ENCODE data around the gene KTN1. TPM values are rescaled to one million over a fixed set of nuclear protein-coding genes. Genes with fewer than 3 reads are reported as not detected.

The KTN1 gene
- total RNA-seq, 1 donor from 2014 or later = 191 TPM

GRCh38 chr14:55706365-55706684, 126.3 kb downstream of the KTN1 start:
- H3K9me3 ChIP-seq (ENCODE audit: low read depth) = no peaks in the 10 kb centered on the region
- H3K4me3 Mint-ChIP-seq = no peak overlapping the region
- H3K27me3 ChIP-seq = no peaks in the 10 kb centered on the region
- H3K4me3 ChIP-seq = no peak overlapping the region
- no peaks in the 10 kb centered on the region for H3K27me3 Mint-ChIP-seq (ENCODE audit: insufficient read depth, low read depth)
- no peaks in the 10 kb centered on the region for H3F3A ChIP-seq (ENCODE audit: low read depth)
- H3K9ac ChIP-seq = no peak overlapping the region
- no peak overlapping the region for H3K4me2 ChIP-seq
- no peak overlapping the region for H3K27ac ChIP-seq
- no peaks in the 10 kb centered on the region for H3K9me3 Mint-ChIP-seq
- peaks cover 11% of the 10 kb centered on the region for H3K4me1 Mint-ChIP-seq
- DNase-seq (ENCODE audit: low spot score) = no peak
- H3K79me2 ChIP-seq (ENCODE audit: low read depth) = no peaks in the 10 kb centered on the region
- H3K36me3 Mint-ChIP-seq = peaks cover under 1% of the 10 kb centered on the region
- peaks cover 8% of the 10 kb centered on the region for H3K4me1 ChIP-seq
- no peaks in the 10 kb centered on the region for H3K36me3 ChIP-seq
- no peak overlapping the region for H3K27ac Mint-ChIP-seq
- H2AFZ ChIP-seq (replicated peaks) = no peak overlapping the region
- TF ChIP-seq EZH2 (IDR thresholded peaks at IDR 0.05) (no peak), EZH2phosphoT487 (IDR thresholded peaks at IDR 0.05) (no peak)
- TF ChIP-seq, protein P1, sequence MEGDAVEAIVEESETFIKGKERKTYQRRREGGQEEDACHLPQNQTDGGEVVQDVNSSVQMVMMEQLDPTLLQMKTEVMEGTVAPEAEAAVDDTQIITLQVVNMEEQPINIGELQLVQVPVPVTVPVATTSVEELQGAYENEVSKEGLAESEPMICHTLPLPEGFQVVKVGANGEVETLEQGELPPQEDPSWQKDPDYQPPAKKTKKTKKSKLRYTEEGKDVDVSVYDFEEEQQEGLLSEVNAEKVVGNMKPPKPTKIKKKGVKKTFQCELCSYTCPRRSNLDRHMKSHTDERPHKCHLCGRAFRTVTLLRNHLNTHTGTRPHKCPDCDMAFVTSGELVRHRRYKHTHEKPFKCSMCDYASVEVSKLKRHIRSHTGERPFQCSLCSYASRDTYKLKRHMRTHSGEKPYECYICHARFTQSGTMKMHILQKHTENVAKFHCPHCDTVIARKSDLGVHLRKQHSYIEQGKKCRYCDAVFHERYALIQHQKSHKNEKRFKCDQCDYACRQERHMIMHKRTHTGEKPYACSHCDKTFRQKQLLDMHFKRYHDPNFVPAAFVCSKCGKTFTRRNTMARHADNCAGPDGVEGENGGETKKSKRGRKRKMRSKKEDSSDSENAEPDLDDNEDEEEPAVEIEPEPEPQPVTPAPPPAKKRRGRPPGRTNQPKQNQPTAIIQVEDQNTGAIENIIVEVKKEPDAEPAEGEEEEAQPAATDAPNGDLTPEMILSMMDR (IDR thresholded peaks at IDR 0.05) = no peak
- no peaks in the 10 kb centered on the region for H4K20me1 ChIP-seq (ENCODE audit: low read depth)

- Histone ChIP-seq H3K4me2 (no peak overlapping the region), H3K27ac (no peak overlapping the region), H3K4me1 (peaks cover 8% of the 10 kb centered on the region), H3K27me3 (no peaks in the 10 kb centered on the region), H3F3A (ENCODE audit: low read depth) (no peaks in the 10 kb centered on the region), H4K20me1 (ENCODE audit: low read depth) (no peaks in the 10 kb centered on the region), H3K9me3 (ENCODE audit: low read depth) (no peaks in the 10 kb centered on the region), H3K4me3 (no peak overlapping the region), H3K9ac (no peak overlapping the region), H3K36me3 (no peaks in the 10 kb centered on the region), H3K79me2 (ENCODE audit: low read depth) (no peaks in the 10 kb centered on the region), H2AFZ (replicated peaks) (no peak overlapping the region)
- Mint-ChIP-seq H3K27ac (no peak overlapping the region), H3K4me3 (no peak overlapping the region), H3K27me3 (ENCODE audit: insufficient read depth, low read depth) (no peaks in the 10 kb centered on the region), H3K9me3 (no peaks in the 10 kb centered on the region), H3K36me3 (no peaks in the 10 kb centered on the region), H3K4me1 (peaks cover 8% of the 10 kb centered on the region)
- no peak for DNase-seq (ENCODE audit: low spot score)
- TF ChIP-seq, protein P1 (IDR thresholded peaks at IDR 0.05) = no peak
- TF ChIP-seq EZH2phosphoT487 (IDR thresholded peaks at IDR 0.05) (no peak), EZH2 (IDR thresholded peaks at IDR 0.05) (no peak)
Measured at GRCh38 chr14:55706893-55707292, 126.9 kb downstream of the KTN1 start.

DNA sequence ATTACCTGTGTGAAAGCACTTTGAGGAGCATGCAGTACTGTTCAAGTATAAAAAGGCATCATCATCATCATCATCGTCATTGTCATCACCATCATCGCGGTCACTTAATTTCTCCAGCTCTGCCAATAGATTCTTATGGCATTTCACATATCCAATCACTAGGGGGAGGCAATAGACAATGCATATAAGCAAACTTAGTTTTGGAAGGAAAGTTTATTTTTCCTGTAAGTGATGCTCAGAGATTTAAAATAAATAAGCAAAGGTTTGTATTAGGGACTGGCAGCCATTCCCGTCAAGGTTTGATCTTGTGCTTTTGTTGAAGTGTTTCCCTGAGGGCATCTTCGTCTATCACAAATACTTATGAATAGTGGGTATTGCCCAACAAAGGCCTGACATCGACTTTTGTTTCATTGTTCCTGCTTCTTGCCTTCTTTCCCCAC, 127.4 kb downstream of the KTN1 start:
- Mint-ChIP-seq H3K4me1 (peaks cover 3% of the 10 kb centered on the region), H3K4me3 (no peak overlapping the region), H3K36me3 (no peaks in the 10 kb centered on the region), H3K27ac (no peak overlapping the region), H3K27me3 (ENCODE audit: insufficient read depth, low read depth) (no peaks in the 10 kb centered on the region), H3K9me3 (peaks cover 2% of the 10 kb centered on the region)
- Histone ChIP-seq H2AFZ (replicated peaks) (no peak overlapping the region), H4K20me1 (ENCODE audit: low read depth) (no peaks in the 10 kb centered on the region), H3K4me1 (peaks cover 5% of the 10 kb centered on the region), H3K9ac (no peak overlapping the region), H3K27ac (no peak overlapping the region), H3F3A (ENCODE audit: low read depth) (no peaks in the 10 kb centered on the region), H3K4me3 (no peak overlapping the region), H3K4me2 (no peak overlapping the region), H3K79me2 (ENCODE audit: low read depth) (no peaks in the 10 kb centered on the region), H3K27me3 (no peaks in the 10 kb centered on the region), H3K36me3 (no peaks in the 10 kb centered on the region), H3K9me3 (ENCODE audit: low read depth) (no peaks in the 10 kb centered on the region)
- peak; percentile 46 for DNase-seq (ENCODE audit: low spot score)
- TF ChIP-seq, protein P1 (IDR thresholded peaks at IDR 0.05) = peak; percentile 76
- no peak for TF ChIP-seq EZH2phosphoT487 (IDR thresholded peaks at IDR 0.05)

All from neural progenitor cell (in vitro differentiated cells).